ENCODE results near the gene TTC23L.
"Not testable (repeated sequence)": the region's sequence is repeated elsewhere in the genome, so short reads cannot be mapped to it uniquely, and the experiment has no call there.

Gene TTC23L

GRCh38 chr5:34876275-34876674 is 37.3 kb downstream of the TTC23L start:
- DNase-seq, result no peak

- DNase-seq, result no peak
Measured at GRCh38 chr5:34881246-34881645, 42.3 kb downstream of the TTC23L start.

GRCh38 chr5:34886392-34887119 is 47.6 kb downstream of the TTC23L start:
- no peak for DNase-seq

- DNase-seq, result no peak
Measured at GRCh38 chr5:34889394-34889793, 50.4 kb downstream of the TTC23L start.

GRCh38 chr5:34891981-34892380 is 53.0 kb downstream of the TTC23L start:
- DNase-seq, result no peak

GRCh38 chr5:34892414-34892813 is 53.5 kb downstream of the TTC23L start:
- no peak for DNase-seq

- no peak for DNase-seq
Measured at GRCh38 chr5:34894716-34895115, 55.8 kb downstream of the TTC23L start.

GRCh38 chr5:34895641-34896419 is 56.9 kb downstream of the TTC23L start:
- no peak for DNase-seq

- no peak for DNase-seq
Measured at GRCh38 chr5:34897646-34898045, 58.7 kb downstream of the TTC23L start.

- peak in 11 of 14 donors; percentile 1 to 58 (median 39) for DNase-seq
Measured at GRCh38 chr5:34898258-34898895, 59.4 kb downstream of the TTC23L start.

GRCh38 chr5:34899066-34899465 is 60.1 kb downstream of the TTC23L start:
- DNase-seq, result no peak

- DNase-seq, result no peak
Measured at GRCh38 chr5:34900652-34901051, 61.7 kb downstream of the TTC23L start.

GRCh38 chr5:34903260-34903659 is 64.3 kb downstream of the TTC23L start:
- DNase-seq, result no peak

GRCh38 chr5:34905564-34905963 is 66.6 kb downstream of the TTC23L start:
- DNase-seq, result no peak

- DNase-seq, result no peak
Measured at GRCh38 chr5:34913072-34913471, 74.1 kb downstream of the TTC23L start.

GRCh38 chr5:34914671-34915138 is 75.7 kb downstream of the TTC23L start:
- DNase-seq, result peak in 1 of 14 donors; percentile 58

GRCh38 chr5:34915139-34915855 is 76.3 kb downstream of the TTC23L start, which contains the start of the genes BRIX1 and RAD1:
Gene BRIX1, plus strand, starts transcription at chr5:34915711. Its CDS starts 28 bp downstream, at chr5:34915739.
Gene RAD1, minus strand, starts transcription at chr5:34915504. Its CDS starts 612 bp downstream, at chr5:34914892.
- DNase-seq, result peak; percentile 61 to 97 (median 94)

- no peak for DNase-seq
Measured at GRCh38 chr5:34915856-34916192, 76.9 kb downstream of the TTC23L start.

- DNase-seq, result peak in 1 of 14 donors; percentile 5
Measured at GRCh38 chr5:34916518-34916917, 77.6 kb downstream of the TTC23L start.

GRCh38 chr5:34918025-34918424 is 79.1 kb downstream of the TTC23L start:
- no peak for DNase-seq

- DNase-seq, result no peak
Measured at GRCh38 chr5:34919077-34919476, 80.1 kb downstream of the TTC23L start.

- DNase-seq, result not testable (repeated sequence)
Measured at GRCh38 chr5:34923256-34923655, 84.3 kb downstream of the TTC23L start.
